Panc1 (cell line): ENCODE measurements around the gene CYP27A1. TPM values are rescaled to one million over a fixed set of nuclear protein-coding genes. Genes with fewer than 3 reads are reported as not detected.

Experiments
- ATAC-seq: fragments of 200-7000 bp; cut with Tn5 transposase; 2 replicates; pipeline ENCODE4 v1.9.1; 2020; ENCODE audit warnings: mild to moderate bottlenecking, moderate library complexity
- BruUV-seq: library from RNA; stranded (reverse); fragments of 400-500 nt; replicated peaks from 2 replicates; lab custom pipeline; 2021; lab: Mats Ljungman, UMichigan
- CTCF ChIA-PET: fragments of 300-600 bp; sonication (Branson Sonifier 250); formaldehyde crosslinking; loops from one replicate; lab custom pipeline; 2022; ENCODE audit warnings: antibody characterized with exemption; lab: Charles Lee
- POLR2A ChIA-PET: fragments of 300-600 bp; sonication (Branson Sonifier 250); formaldehyde crosslinking; loops from one replicate; lab custom pipeline; 2022; ENCODE audit warnings: antibody characterized with exemption; lab: Charles Lee
- DNase-seq: peaks from one replicate; pipeline ENCODE4 v3.0.0-alpha.2; 2010; ENCODE audit warnings: low read depth, low spot score
- H3K27ac ChIP-seq: 2 replicates; pipeline ENCODE4 v1.5.1; 2011; ENCODE audit warnings: mild to moderate bottlenecking, low read length, inconsistent platforms
- H3K27me3 ChIP-seq: fragments of 200-500 bp; sonication (Bioruptor generic); 2 replicates; pipeline ENCODE4 v1.6.0; 2014; ENCODE audit warnings: low read length, inconsistent platforms; ENCODE audit not compliant: control insufficient read depth, insufficient read depth
- H3K36me3 ChIP-seq: fragments of 200-500 bp; sonication (Bioruptor generic); 2 replicates; pipeline ENCODE4 v1.5.1; 2014; ENCODE audit warnings: inconsistent platforms, mild to moderate bottlenecking, low read length, moderate library complexity; ENCODE audit not compliant: control insufficient read depth, insufficient read depth
- H3K4me1 ChIP-seq: 2 replicates; pipeline ENCODE4 v1.5.1; 2011; ENCODE audit warnings: inconsistent platforms, mild to moderate bottlenecking, low read length, moderate library complexity; ENCODE audit not compliant: control insufficient read depth, insufficient read depth
- H3K4me3 ChIP-seq, 2 experiments: 2 replicates each; pipeline ENCODE4 v1.5.1; 2011 to 2012; ENCODE audit warnings: low read depth in 2 of 2, low read length in 2 of 2, mild to moderate bottlenecking in 2 of 2, inconsistent platforms in 1 of 2, moderate library complexity in 1 of 2
- H3K9me3 ChIP-seq: fragments of 200-500 bp; sonication (Bioruptor generic); 2 replicates; pipeline ENCODE4 v1.5.1; 2014; ENCODE audit warnings: low read depth, mild to moderate bottlenecking, inconsistent platforms, low read length, moderate library complexity; ENCODE audit not compliant: control insufficient read depth, insufficient read depth
- CTCF ChIP-seq: fragments of 450-650 bp; IDR thresholded peaks from 2 replicates; pipeline ENCODE4 v1.5.1; 2017; ENCODE audit warnings: mild to moderate bottlenecking
- POLR2AphosphoS5 ChIP-seq: IDR thresholded peaks from 2 replicates; pipeline ENCODE4 v1.6.1; 2012; ENCODE audit warnings: mild to moderate bottlenecking, low read depth, low read length, moderate library complexity
- REST ChIP-seq, 2 experiments: IDR thresholded peaks; 2 replicates each; pipeline ENCODE4 v1.6.1; 2011 to 2012; ENCODE audit warnings: low read depth in 2 of 2, control low read depth in 1 of 2, low read length in 1 of 2, mild to moderate bottlenecking in 1 of 2, moderate library complexity in 1 of 2; ENCODE audit not compliant: insufficient read depth in 1 of 2
- SIN3A ChIP-seq: IDR thresholded peaks from 2 replicates; pipeline ENCODE4 v1.6.1; 2012; ENCODE audit warnings: low read depth, mild to moderate bottlenecking, low read length, moderate library complexity, borderline replicate concordance; ENCODE audit not compliant: insufficient read depth
- TCF7L2 ChIP-seq: IDR thresholded peaks from 2 replicates; pipeline ENCODE4 v1.6.1; 2011; ENCODE audit warnings: mild to moderate bottlenecking, low read depth, low read length, inconsistent platforms
- in situ Hi-C: cut with HindIII; loops from 2 replicates; pipeline ENCODE4 v1.10.0; 2016; ENCODE audit warnings: low sequenced_read_pairs, low pct_unique_long_range_greater_than_20kb
- intact Hi-C: fragments of 100-400 bp; cut with micrococcal nuclease; formaldehyde crosslinking; loops from one replicate; pipeline ENCODE4 v1.10.0; 2022; ENCODE audit not compliant: unreplicated experiment
- total RNA-seq: library from RNA; stranded (reverse); gene quantifications from one replicate; pipeline ENCODE4 v1.2.1, GENCODE V29; 2021; ENCODE audit not compliant: unreplicated experiment

CYP27A1 gene
- total RNA-seq, 1 experiment from 2014 or later = 7.7 TPM

- Histone ChIP-seq H3K27me3 (no peaks in the 10 kb centered on the region), H3K9me3 (no peaks in the 10 kb centered on the region), H3K36me3 (peaks cover 6% of the 10 kb centered on the region), H3K27ac (no peak overlapping the region), H3K4me3 (no peak overlapping the region), H3K4me1 (no peaks in the 10 kb centered on the region)
- ATAC-seq (no peak), DNase-seq (no peak)
- TF ChIP-seq CTCF = no peak
- no peak for TF ChIP-seq SIN3A
- no peak for TF ChIP-seq REST (IDR thresholded peaks at IDR 0.05; ENCODE audit: insufficient read depth in 1 of 2, low read depth in 2 of 2, low read length in 1 of 2)
- no peak for TF ChIP-seq TCF7L2
- TF ChIP-seq POLR2AphosphoS5 = no peak
- in situ Hi-C loops (no loop called here), intact Hi-C loops (no loop called here)
- BruUV-seq = TSS peak; percentile 10
- ChIA-PET POLR2A (no interaction called here), CTCF (no interaction called here)
Measured at GRCh38 chr2:218746960-218747359, 35.0 kb upstream of the CYP27A1 start.

- TF ChIP-seq CTCF = no peak
- no peak for TF ChIP-seq REST (IDR thresholded peaks at IDR 0.05; ENCODE audit: insufficient read depth in 1 of 2, low read depth in 2 of 2, low read length in 1 of 2)
- no peak for TF ChIP-seq SIN3A
- TF ChIP-seq POLR2AphosphoS5 = no peak
- TF ChIP-seq TCF7L2 = no peak
- ATAC-seq (no peak), DNase-seq (no peak)
- Histone ChIP-seq H3K9me3 (no peaks in the 10 kb centered on the region), H3K36me3 (peaks cover 6% of the 10 kb centered on the region), H3K4me1 (no peaks in the 10 kb centered on the region), H3K27ac (no peak overlapping the region), H3K4me3 (no peak overlapping the region), H3K27me3 (no peaks in the 10 kb centered on the region)
- intact Hi-C loops (no loop called here), in situ Hi-C loops (no loop called here)
- POLR2A ChIA-PET = no interaction called here
- CTCF ChIA-PET = no interaction called here
- TSS peak; percentile 30 for BruUV-seq
Measured at GRCh38 chr2:218748741-218749441, 33.1 kb upstream of the CYP27A1 start.
